Panc1 (cell line): Measurements from ENCODE around the gene CBX3. TPM values are rescaled to one million over a fixed set of nuclear protein-coding genes. Genes with fewer than 3 reads are reported as not detected.
A peak's percentile ranks its signal among the peaks of the same experiment; 100 is the strongest.
"Not testable (repeated sequence)": the region's sequence is repeated elsewhere in the genome, so short reads cannot be mapped to it uniquely, and the experiment has no call there.

Experiments
- ATAC-seq: fragments of 200-7000 bp; cut with Tn5 transposase; 2 replicates; pipeline ENCODE4 v1.9.1; 2020; ENCODE audit warnings: mild to moderate bottlenecking, moderate library complexity
- BruUV-seq: library from RNA; stranded (reverse); fragments of 400-500 nt; replicated peaks from 2 replicates; lab custom pipeline; 2021; lab: Mats Ljungman, UMichigan
- CTCF ChIA-PET: fragments of 300-600 bp; sonication (Branson Sonifier 250); formaldehyde crosslinking; loops from one replicate; lab custom pipeline; 2022; ENCODE audit warnings: antibody characterized with exemption; lab: Charles Lee
- POLR2A ChIA-PET: fragments of 300-600 bp; sonication (Branson Sonifier 250); formaldehyde crosslinking; loops from one replicate; lab custom pipeline; 2022; ENCODE audit warnings: antibody characterized with exemption; lab: Charles Lee
- DNase-seq: peaks from one replicate; pipeline ENCODE4 v3.0.0-alpha.2; 2010; ENCODE audit warnings: low read depth, low spot score
- H3K27ac ChIP-seq: 2 replicates; pipeline ENCODE4 v1.5.1; 2011; ENCODE audit warnings: mild to moderate bottlenecking, low read length, inconsistent platforms
- H3K27me3 ChIP-seq: fragments of 200-500 bp; sonication (Bioruptor generic); 2 replicates; pipeline ENCODE4 v1.6.0; 2014; ENCODE audit warnings: low read length, inconsistent platforms; ENCODE audit not compliant: control insufficient read depth, insufficient read depth
- H3K36me3 ChIP-seq: fragments of 200-500 bp; sonication (Bioruptor generic); 2 replicates; pipeline ENCODE4 v1.5.1; 2014; ENCODE audit warnings: inconsistent platforms, mild to moderate bottlenecking, low read length, moderate library complexity; ENCODE audit not compliant: control insufficient read depth, insufficient read depth
- H3K4me1 ChIP-seq: 2 replicates; pipeline ENCODE4 v1.5.1; 2011; ENCODE audit warnings: inconsistent platforms, mild to moderate bottlenecking, low read length, moderate library complexity; ENCODE audit not compliant: control insufficient read depth, insufficient read depth
- H3K4me3 ChIP-seq, 2 experiments: 2 replicates each; pipeline ENCODE4 v1.5.1; 2011 to 2012; ENCODE audit warnings: low read depth in 2 of 2, low read length in 2 of 2, mild to moderate bottlenecking in 2 of 2, inconsistent platforms in 1 of 2, moderate library complexity in 1 of 2
- H3K9me3 ChIP-seq: fragments of 200-500 bp; sonication (Bioruptor generic); 2 replicates; pipeline ENCODE4 v1.5.1; 2014; ENCODE audit warnings: low read depth, mild to moderate bottlenecking, inconsistent platforms, low read length, moderate library complexity; ENCODE audit not compliant: control insufficient read depth, insufficient read depth
- CTCF ChIP-seq: fragments of 450-650 bp; IDR thresholded peaks from 2 replicates; pipeline ENCODE4 v1.5.1; 2017; ENCODE audit warnings: mild to moderate bottlenecking
- POLR2AphosphoS5 ChIP-seq: IDR thresholded peaks from 2 replicates; pipeline ENCODE4 v1.6.1; 2012; ENCODE audit warnings: mild to moderate bottlenecking, low read depth, low read length, moderate library complexity
- REST ChIP-seq, 2 experiments: IDR thresholded peaks; 2 replicates each; pipeline ENCODE4 v1.6.1; 2011 to 2012; ENCODE audit warnings: low read depth in 2 of 2, control low read depth in 1 of 2, low read length in 1 of 2, mild to moderate bottlenecking in 1 of 2, moderate library complexity in 1 of 2; ENCODE audit not compliant: insufficient read depth in 1 of 2
- SIN3A ChIP-seq: IDR thresholded peaks from 2 replicates; pipeline ENCODE4 v1.6.1; 2012; ENCODE audit warnings: low read depth, mild to moderate bottlenecking, low read length, moderate library complexity, borderline replicate concordance; ENCODE audit not compliant: insufficient read depth
- TCF7L2 ChIP-seq: IDR thresholded peaks from 2 replicates; pipeline ENCODE4 v1.6.1; 2011; ENCODE audit warnings: mild to moderate bottlenecking, low read depth, low read length, inconsistent platforms
- in situ Hi-C: cut with HindIII; loops from 2 replicates; pipeline ENCODE4 v1.10.0; 2016; ENCODE audit warnings: low sequenced_read_pairs, low pct_unique_long_range_greater_than_20kb
- intact Hi-C: fragments of 100-400 bp; cut with micrococcal nuclease; formaldehyde crosslinking; loops from one replicate; pipeline ENCODE4 v1.10.0; 2022; ENCODE audit not compliant: unreplicated experiment
- total RNA-seq: library from RNA; stranded (reverse); gene quantifications from one replicate; pipeline ENCODE4 v1.2.1, GENCODE V29; 2021; ENCODE audit not compliant: unreplicated experiment

CBX3 gene
- total RNA-seq, 1 experiment from 2014 or later, result 308 TPM

GRCh38 chr7:26160896-26161295 lies 40.6 kb upstream of the CBX3 start:
- ChIA-PET POLR2A (interaction anchor here (0.6 kb wide), 3 partner anchors 32 to 720 kb away, joined by 3 read pairs; no protein-coding TSS in a partner anchor), CTCF (no interaction called here)
- in situ Hi-C loops (no loop called here), intact Hi-C loops (no loop called here)
- no TSS peak for BruUV-seq
- TF ChIP-seq CTCF, result no peak
- peak overlapping the region; percentile 67 for H3K27ac ChIP-seq
- no peaks in the 10 kb centered on the region for H3K36me3 ChIP-seq
- H3K4me3 ChIP-seq, result no peak overlapping the region
- DNase-seq, result no peak
- H3K4me1 ChIP-seq, result peaks cover 51% of the 10 kb centered on the region
- no peaks in the 10 kb centered on the region for H3K9me3 ChIP-seq
- H3K27me3 ChIP-seq, result no peaks in the 10 kb centered on the region
- no peak for ATAC-seq

- DNase-seq (no peak), ATAC-seq (no peak)
- H3K4me1 ChIP-seq, result peaks cover 57% of the 10 kb centered on the region
- TF ChIP-seq SIN3A (no peak), TCF7L2 (no peak), REST (IDR thresholded peaks at IDR 0.05; ENCODE audit: insufficient read depth in 1 of 2, low read depth in 2 of 2, low read length in 1 of 2) (no peak), POLR2AphosphoS5 (no peak), CTCF (no peak)
- CTCF ChIA-PET, result no interaction called here
- BruUV-seq, result no TSS peak
- H3K4me3 ChIP-seq, result no peak overlapping the region
- intact Hi-C loops, result no loop called here
- POLR2A ChIA-PET, result no interaction called here
- H3K9me3 ChIP-seq, result no peaks in the 10 kb centered on the region
- H3K27me3 ChIP-seq, result no peaks in the 10 kb centered on the region
- no peaks in the 10 kb centered on the region for H3K36me3 ChIP-seq
- H3K27ac ChIP-seq, result peak overlapping the region; percentile 32; the same call in 1 of the 2 replicates
- in situ Hi-C loops, result no loop called here
These were observed 39.1 kb upstream of the CBX3 start for GRCh38 chr7:26162431-26162830.

- H3K27me3 ChIP-seq, H3K4me3 ChIP-seq, POLR2A ChIA-PET, DNase-seq, CTCF ChIA-PET, BruUV-seq, H3K27ac ChIP-seq, ATAC-seq, in situ Hi-C loops, H3K36me3 ChIP-seq, H3K9me3 ChIP-seq, intact Hi-C loops: not testable (repeated sequence)
- H3K4me1 ChIP-seq, result peaks cover 43% of the 10 kb centered on the region
These were observed 37.7 kb upstream of the CBX3 start for GRCh38 chr7:26163804-26164203.
